Measurements from ENCODE around the gene USP15. TPM values are rescaled to one million over a fixed set of nuclear protein-coding genes. Genes with fewer than 3 reads are reported as not detected.
"Not testable (repeated sequence)": the region's sequence is repeated elsewhere in the genome, so short reads cannot be mapped to it uniquely, and the experiment has no call there.

The USP15 gene
- total RNA-seq, 6 experiments from 2014 or later: 32.4 to 60.5 (median 37.9) TPM

- Histone ChIP-seq H3K4me3 (peak overlapping the region in 1 of 3 donors; percentile 42), H3K36me3 (no peaks in the 10 kb centered on the region), H3K4me1 (peaks cover 0 to 12% (median 5%) of the 10 kb centered on the region in 4 donors), H3K9me3 (no peaks in the 10 kb centered on the region), H3K27me3 (no peaks in the 10 kb centered on the region), H3K27ac (no peak overlapping the region)
- intact Hi-C loops (cut with DNase I): loop anchor here (10.0 kb wide), 2 partner anchors 359 to 369 kb away; no protein-coding TSS in a partner anchor
- ATAC-seq (no peak), DNase-seq (no peak)
- no CpG with 5 or more reads among the region's 12 CpGs for WGBS (ENCODE audit: insufficient coverage, low coverage, low lambda C conversion rate, missing lambda C conversion rate)
- no peak for TF ChIP-seq POLR2A (IDR thresholded peaks at IDR 0.05)
- TF ChIP-seq, protein P1, sequence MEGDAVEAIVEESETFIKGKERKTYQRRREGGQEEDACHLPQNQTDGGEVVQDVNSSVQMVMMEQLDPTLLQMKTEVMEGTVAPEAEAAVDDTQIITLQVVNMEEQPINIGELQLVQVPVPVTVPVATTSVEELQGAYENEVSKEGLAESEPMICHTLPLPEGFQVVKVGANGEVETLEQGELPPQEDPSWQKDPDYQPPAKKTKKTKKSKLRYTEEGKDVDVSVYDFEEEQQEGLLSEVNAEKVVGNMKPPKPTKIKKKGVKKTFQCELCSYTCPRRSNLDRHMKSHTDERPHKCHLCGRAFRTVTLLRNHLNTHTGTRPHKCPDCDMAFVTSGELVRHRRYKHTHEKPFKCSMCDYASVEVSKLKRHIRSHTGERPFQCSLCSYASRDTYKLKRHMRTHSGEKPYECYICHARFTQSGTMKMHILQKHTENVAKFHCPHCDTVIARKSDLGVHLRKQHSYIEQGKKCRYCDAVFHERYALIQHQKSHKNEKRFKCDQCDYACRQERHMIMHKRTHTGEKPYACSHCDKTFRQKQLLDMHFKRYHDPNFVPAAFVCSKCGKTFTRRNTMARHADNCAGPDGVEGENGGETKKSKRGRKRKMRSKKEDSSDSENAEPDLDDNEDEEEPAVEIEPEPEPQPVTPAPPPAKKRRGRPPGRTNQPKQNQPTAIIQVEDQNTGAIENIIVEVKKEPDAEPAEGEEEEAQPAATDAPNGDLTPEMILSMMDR (IDR thresholded peaks at IDR 0.05): no peak
Measured at GRCh38 chr12:62436164-62436503, 175.9 kb downstream of the USP15 start.

- DNase-seq: peak in 1 of 3 donors; percentile 60
- intact Hi-C loops (cut with DNase I): loop anchor here (10.0 kb wide), 2 partner anchors 357 to 367 kb away; no protein-coding TSS in a partner anchor
Measured at GRCh38 chr12:62438098-62438692, 178.0 kb downstream of the USP15 start.

DNA sequence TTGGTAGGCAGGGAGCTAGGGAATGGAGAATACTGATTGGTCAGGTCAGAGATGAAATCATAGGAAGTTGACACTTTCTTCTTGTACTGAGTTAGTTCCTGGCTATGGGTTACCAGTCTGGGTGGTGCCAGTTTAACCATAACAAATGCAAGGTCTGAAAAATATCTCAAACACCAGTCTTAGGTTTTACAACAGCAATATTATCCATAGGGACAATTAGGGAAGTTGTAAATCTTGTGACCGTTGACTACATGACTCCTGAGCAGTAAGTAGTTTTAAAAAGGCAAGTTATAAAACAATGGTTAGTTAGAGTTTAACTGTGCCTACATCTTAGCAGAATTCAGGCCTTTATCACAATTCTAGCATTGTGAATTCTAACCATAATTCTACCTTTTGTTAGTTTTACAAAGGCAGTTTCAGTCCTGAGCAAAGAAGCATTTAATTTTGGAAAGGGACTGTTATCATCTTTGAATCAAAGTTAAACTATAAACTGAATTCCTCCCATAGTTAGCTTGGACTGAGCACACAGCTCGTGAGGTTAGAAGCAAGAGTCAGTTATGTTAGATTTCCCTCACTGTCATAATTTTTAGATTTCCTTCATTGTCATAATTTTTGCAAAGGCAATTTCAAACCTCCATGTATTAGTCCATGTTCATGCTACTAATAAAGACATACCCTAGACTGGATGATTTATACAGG lies 186.7 kb downstream of the USP15 start:
- H3K27me3 ChIP-seq: no peaks in the 10 kb centered on the region
- no peaks in the 10 kb centered on the region for H3K4me1 ChIP-seq
- no peak overlapping the region for H3K27ac ChIP-seq
- H3K36me3 ChIP-seq: no peaks in the 10 kb centered on the region
- no peak overlapping the region for H3K4me3 ChIP-seq
- WGBS (ENCODE audit: insufficient coverage, low coverage, low lambda C conversion rate, missing lambda C conversion rate): 47% methylated on average over 2 of the region's 2 CpGs
- DNase-seq (no peak), ATAC-seq (no peak)
- TF ChIP-seq, protein P1 (IDR thresholded peaks at IDR 0.05): no peak
- TF ChIP-seq POLR2A (IDR thresholded peaks at IDR 0.05): no peak
- intact Hi-C loops (cut with DNase I): no loop called here
- H3K9me3 ChIP-seq: no peaks in the 10 kb centered on the region

More at GRCh38 chr12:62438098-62438692, 178.0 kb downstream of the USP15 start:
- TF ChIP-seq, protein P1 (IDR thresholded peaks at IDR 0.05): peak; percentile 61 to 80 (median 68)
- TF ChIP-seq POLR2A (IDR thresholded peaks at IDR 0.05): no peak
- ATAC-seq: peak; percentile 74 to 78 (median 76)
- H3K36me3 ChIP-seq: no peaks in the 10 kb centered on the region
- no peaks in the 10 kb centered on the region for H3K27me3 ChIP-seq
- H3K27ac ChIP-seq: no peak overlapping the region
- H3K9me3 ChIP-seq: no peaks in the 10 kb centered on the region
- peaks cover 0 to 12% (median 5%) of the 10 kb centered on the region in 4 donors for H3K4me1 ChIP-seq
- H3K4me3 ChIP-seq: no peak overlapping the region
- WGBS (ENCODE audit: insufficient coverage, low coverage, low lambda C conversion rate, missing lambda C conversion rate): 11% methylated on average over 6 of the region's 6 CpGs

DNA sequence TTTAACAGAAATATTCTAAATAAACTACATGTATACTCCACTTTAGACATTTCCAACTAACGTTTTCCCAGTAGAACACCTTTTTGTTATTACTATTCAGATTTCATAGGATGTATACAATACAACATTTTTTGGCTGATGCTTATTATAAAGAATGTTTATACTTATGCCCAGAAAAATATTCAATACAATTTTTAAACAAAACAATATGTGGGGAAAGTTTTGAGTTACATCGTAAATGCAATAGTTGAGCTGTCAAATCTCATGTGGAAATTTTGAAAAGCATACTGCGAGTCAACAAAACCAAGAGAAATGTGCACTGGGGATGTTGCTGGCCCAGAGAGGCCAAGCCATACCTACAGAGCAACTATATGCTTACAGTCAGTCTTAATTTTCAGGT lies 188.2 kb downstream of the USP15 start:
- no peak for DNase-seq
- Histone ChIP-seq H3K4me1 (no peaks in the 10 kb centered on the region), H3K4me3 (no peak overlapping the region), H3K27me3 (no peaks in the 10 kb centered on the region), H3K36me3 (no peaks in the 10 kb centered on the region), H3K27ac (no peak overlapping the region), H3K9me3 (no peaks in the 10 kb centered on the region)
- no peak for TF ChIP-seq POLR2A (IDR thresholded peaks at IDR 0.05)
- TF ChIP-seq, protein P1 (IDR thresholded peaks at IDR 0.05): no peak
- no peak for ATAC-seq
- 69% methylated on average over 3 of the region's 3 CpGs for WGBS (ENCODE audit: insufficient coverage, low coverage, low lambda C conversion rate, missing lambda C conversion rate)
- intact Hi-C loops (cut with DNase I): no loop called here

GRCh38 chr12:62455429-62455828 lies 195.2 kb downstream of the USP15 start:
- H3K27me3 ChIP-seq; intact Hi-C loops (cut with DNase I); H3K27ac ChIP-seq; H3K4me3 ChIP-seq; H3K9me3 ChIP-seq; DNase-seq; ATAC-seq; H3K4me1 ChIP-seq; H3K36me3 ChIP-seq: not testable (repeated sequence)
- WGBS (ENCODE audit: insufficient coverage, low coverage, low lambda C conversion rate, missing lambda C conversion rate): 58% methylated on average over 2 of the region's 2 CpGs
